ENCODE measurements around the gene CORO2A.
"Not testable (repeated sequence)": the region's sequence is repeated elsewhere in the genome, so short reads cannot be mapped to it uniquely, and the experiment has no call there.

CORO2A gene

DNA sequence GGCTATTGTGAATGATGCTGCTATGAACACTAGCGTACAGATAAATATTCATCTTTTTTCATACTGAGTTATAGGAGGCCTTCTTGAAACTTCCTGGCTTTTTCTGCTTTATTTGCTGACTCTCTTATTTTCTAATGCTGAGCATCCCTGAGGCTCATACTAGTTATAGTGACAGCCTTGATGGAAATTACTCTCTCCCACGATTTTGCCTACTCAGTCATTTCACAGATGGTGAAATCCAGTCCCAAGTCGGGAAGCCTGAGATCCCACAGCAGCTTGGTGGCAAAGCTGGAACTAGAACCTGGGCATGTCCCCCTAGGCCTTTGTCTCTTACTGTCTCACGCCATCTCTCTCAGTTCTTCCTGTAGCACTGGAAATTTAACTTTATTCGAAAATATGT, 113.5 kb downstream of the CORO2A start:
- TF ChIP-seq CTCF (IDR thresholded peaks at IDR 0.05; ENCODE audit: extremely low read depth, insufficient read depth, missing control alignments): no peak
- DNase-seq (ENCODE audit: low spot score): no peak
- in situ Hi-C loops (cut with MboI; ENCODE audit: low pct_unique_long_range_greater_than_20kb, low sequenced_read_pairs, unreplicated experiment): loop anchor here (10.0 kb wide), 1 partner anchor 186 kb away; no protein-coding TSS in a partner anchor

GRCh38 chr9:98076514-98076890, 115.9 kb downstream of the CORO2A start:
- in situ Hi-C loops (cut with MboI; ENCODE audit: low pct_unique_long_range_greater_than_20kb, low sequenced_read_pairs, unreplicated experiment): loop anchor here (10.0 kb wide), 1 partner anchor 188 kb away; no protein-coding TSS in a partner anchor

DNA sequence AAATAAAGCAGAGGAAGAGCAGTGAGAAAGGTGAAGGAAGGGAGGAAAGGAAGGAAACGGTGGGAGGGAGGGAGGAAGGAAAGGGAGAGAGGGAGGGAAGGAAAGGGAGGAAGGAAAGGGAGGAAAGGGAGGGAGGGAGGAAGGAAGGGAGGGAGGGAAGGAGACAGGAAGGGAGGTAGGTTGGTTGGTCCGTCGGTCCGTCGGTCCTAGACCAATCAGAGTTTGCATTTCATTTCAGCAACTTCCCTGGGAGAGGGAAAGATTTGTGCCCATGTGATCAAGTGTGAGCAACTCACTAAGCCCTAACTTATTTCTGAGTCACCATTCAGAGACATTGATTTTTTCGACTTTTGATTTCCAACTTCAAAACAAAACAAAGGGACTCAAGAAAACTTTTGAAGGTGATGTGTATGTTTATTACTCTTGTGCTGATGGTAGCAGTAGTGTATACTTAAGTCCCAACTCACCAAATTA, 117.1 kb downstream of the CORO2A start:
- in situ Hi-C loops (cut with MboI; ENCODE audit: low pct_unique_long_range_greater_than_20kb, low sequenced_read_pairs, unreplicated experiment): loop anchor here (10.0 kb wide), 1 partner anchor 189 kb away; no protein-coding TSS in a partner anchor
- no peak for TF ChIP-seq CTCF (IDR thresholded peaks at IDR 0.05; ENCODE audit: extremely low read depth, insufficient read depth, missing control alignments)
- DNase-seq (ENCODE audit: low spot score): no peak

More at GRCh38 chr9:98076514-98076890, 115.9 kb downstream of the CORO2A start:
- not testable (repeated sequence) for DNase-seq (ENCODE audit: low spot score)

GRCh38 chr9:98074115-98074990, 118.1 kb downstream of the CORO2A start:
- in situ Hi-C loops (cut with MboI; ENCODE audit: low pct_unique_long_range_greater_than_20kb, low sequenced_read_pairs, unreplicated experiment): loop anchor here (10.0 kb wide), 1 partner anchor 190 kb away; no protein-coding TSS in a partner anchor
- DNase-seq (ENCODE audit: low spot score): peak; percentile 71
- peak; percentile 92 for TF ChIP-seq CTCF (IDR thresholded peaks at IDR 0.05; ENCODE audit: extremely low read depth, insufficient read depth, missing control alignments)

GRCh38 chr9:98071737-98072136, 120.7 kb downstream of the CORO2A start:
- TF ChIP-seq CTCF (IDR thresholded peaks at IDR 0.05; ENCODE audit: extremely low read depth, insufficient read depth, missing control alignments): no peak
- no peak for DNase-seq (ENCODE audit: low spot score)
- in situ Hi-C loops (cut with MboI; ENCODE audit: low pct_unique_long_range_greater_than_20kb, low sequenced_read_pairs, unreplicated experiment): loop anchor here (10.0 kb wide), 1 partner anchor 193 kb away; no protein-coding TSS in a partner anchor
